GM12878 (cell line): ENCODE data around the gene MTR.

ENCODE experiments used
- POLR2A ChIP-seq: IDR thresholded peaks from 2 replicates; pipeline ENCODE4 v1.6.1; 2011; ENCODE audit warnings: low read depth, mild to moderate bottlenecking, low read length
- STAT1 ChIP-seq: fragments of 450-650 bp; conservative IDR thresholded peaks from 2 replicates; pipeline ENCODE4 v1.6.1; 2014; ENCODE audit warnings: antibody characterized with exemption, mild to moderate bottlenecking
- TF ChIP-seq, protein P1 (sequence below): fragments of 450-650 bp; IDR thresholded peaks from 2 replicates; pipeline ENCODE4 v1.6.1; 2017; ENCODE audit warnings: antibody characterized with exemption, mild to moderate bottlenecking, moderate library complexity

DNA sequence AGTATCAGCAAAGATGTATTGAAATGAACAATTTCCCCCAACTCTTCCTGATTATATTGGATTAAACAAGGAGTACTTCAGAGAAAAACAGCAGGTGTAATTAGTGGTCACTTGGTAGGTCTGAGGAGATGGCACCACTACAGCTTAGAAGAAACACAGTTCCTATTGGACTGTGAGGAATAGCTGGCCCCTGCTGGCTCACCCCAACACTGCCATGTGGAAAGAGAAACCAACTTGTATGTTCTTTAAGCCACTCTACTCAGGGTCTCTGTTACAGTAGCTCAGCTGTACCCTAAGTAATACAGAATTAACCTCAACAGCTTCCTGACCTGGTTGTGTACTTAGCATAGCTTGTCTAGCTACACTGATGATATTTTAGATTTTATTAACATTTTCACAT lies 26.5 kb upstream of the MTR start:
- no peak for TF ChIP-seq POLR2A
- TF ChIP-seq, protein P1, sequence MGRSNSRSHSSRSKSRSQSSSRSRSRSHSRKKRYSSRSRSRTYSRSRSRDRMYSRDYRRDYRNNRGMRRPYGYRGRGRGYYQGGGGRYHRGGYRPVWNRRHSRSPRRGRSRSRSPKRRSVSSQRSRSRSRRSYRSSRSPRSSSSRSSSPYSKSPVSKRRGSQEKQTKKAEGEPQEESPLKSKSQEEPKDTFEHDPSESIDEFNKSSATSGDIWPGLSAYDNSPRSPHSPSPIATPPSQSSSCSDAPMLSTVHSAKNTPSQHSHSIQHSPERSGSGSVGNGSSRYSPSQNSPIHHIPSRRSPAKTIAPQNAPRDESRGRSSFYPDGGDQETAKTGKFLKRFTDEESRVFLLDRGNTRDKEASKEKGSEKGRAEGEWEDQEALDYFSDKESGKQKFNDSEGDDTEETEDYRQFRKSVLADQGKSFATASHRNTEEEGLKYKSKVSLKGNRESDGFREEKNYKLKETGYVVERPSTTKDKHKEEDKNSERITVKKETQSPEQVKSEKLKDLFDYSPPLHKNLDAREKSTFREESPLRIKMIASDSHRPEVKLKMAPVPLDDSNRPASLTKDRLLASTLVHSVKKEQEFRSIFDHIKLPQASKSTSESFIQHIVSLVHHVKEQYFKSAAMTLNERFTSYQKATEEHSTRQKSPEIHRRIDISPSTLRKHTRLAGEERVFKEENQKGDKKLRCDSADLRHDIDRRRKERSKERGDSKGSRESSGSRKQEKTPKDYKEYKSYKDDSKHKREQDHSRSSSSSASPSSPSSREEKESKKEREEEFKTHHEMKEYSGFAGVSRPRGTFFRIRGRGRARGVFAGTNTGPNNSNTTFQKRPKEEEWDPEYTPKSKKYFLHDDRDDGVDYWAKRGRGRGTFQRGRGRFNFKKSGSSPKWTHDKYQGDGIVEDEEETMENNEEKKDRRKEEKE, result no peak
- TF ChIP-seq STAT1, result no peak
